ENCODE results near the gene RIPOR2. TPM values are rescaled to one million over a fixed set of nuclear protein-coding genes. Genes with fewer than 3 reads are reported as not detected.

Gene RIPOR2
- total RNA-seq, 1 donor from 2014 or later, result 21.3 TPM

DNA sequence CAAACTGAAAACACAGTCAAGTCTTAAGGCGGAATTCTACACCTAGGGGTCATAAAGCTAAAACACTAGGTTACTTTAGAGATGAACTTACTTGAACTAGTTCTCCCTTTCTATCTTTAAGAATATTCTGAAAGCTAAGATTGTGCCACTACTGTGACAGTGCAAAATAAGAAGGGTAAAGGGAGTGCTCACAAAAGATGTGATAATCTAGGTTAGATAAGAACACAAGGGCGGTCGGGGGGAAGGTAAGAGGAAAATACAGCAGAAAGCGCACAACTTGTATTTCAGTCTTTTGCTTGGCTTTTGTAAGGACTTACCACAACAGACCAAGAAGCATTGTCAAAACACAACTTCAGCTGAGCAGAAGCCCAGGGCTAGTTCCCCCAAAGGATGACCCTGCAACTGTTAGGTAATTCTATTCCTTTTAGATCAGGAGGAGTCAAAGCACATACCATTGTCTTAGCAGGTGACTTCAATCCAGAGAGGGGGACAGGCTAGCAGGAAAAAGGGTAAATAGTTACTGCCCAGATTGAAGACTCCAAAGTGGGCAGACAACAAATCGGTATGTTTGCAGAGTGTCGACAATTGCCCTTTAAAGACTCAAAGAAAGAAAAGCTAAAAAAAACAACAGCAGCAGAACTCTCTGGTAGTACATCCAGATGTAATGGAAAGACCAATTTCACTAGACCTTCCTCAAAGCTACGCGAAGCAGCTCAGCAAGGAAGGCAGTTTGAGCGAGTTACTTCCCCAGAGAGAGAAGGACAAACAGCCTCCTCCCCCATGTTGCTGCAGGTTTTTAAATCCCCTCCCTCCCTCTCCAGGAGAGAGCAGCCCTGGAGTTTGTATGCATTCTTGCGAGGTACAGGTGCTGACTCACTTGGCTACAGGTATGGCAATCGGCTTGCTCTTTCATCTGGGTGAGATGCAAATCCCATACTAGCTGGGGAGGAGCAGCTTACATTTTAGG is 59.0 kb downstream of the RIPOR2 start:
- DNase-seq, result no peak

DNA sequence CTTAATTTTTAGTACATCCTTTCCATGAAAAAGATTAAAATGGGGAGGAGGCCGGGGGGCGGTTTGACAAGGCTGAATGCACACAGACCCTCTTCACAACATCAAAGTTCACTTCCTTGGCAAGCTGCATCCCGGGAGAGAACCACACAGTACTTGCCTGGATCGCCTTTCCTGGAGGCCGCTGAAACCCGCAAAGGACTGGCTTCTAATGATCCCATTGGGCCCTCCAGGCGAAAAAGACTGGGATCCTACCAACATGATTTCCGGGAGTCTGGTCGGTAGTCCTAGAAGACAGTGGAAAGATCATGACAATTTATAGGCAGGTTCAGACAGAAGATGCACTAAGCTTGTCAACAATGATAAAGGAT is 60.2 kb downstream of the RIPOR2 start:
- no peak for DNase-seq

- DNase-seq, result peak; percentile 81
Measured at GRCh38 chr6:24874776-24875533, 60.8 kb downstream of the RIPOR2 start.

GRCh38 chr6:24874128-24874527 is 61.6 kb downstream of the RIPOR2 start:
- no peak for DNase-seq

- no peak for DNase-seq
Measured at GRCh38 chr6:24872779-24873178, 63.0 kb downstream of the RIPOR2 start.

DNA sequence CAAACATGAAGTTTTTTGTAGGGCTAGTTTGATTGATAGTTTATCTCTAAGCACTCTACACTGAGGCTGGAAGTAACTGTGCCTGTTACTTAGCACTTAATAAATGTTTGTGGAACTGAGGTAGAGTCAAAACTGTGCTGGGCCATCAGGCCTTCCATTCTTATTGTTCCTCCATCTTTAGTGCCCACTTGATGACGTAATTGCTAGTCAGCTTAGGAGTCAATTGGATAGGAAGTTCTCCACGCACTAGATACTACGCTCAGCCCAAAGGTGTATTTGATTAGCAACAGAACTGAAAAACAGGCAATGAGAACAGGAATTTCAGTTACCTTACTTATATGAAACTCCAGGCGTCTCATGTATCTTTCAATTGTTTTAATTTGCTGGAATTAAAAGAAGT is 67.0 kb downstream of the RIPOR2 start:
- DNase-seq, result no peak

DNA sequence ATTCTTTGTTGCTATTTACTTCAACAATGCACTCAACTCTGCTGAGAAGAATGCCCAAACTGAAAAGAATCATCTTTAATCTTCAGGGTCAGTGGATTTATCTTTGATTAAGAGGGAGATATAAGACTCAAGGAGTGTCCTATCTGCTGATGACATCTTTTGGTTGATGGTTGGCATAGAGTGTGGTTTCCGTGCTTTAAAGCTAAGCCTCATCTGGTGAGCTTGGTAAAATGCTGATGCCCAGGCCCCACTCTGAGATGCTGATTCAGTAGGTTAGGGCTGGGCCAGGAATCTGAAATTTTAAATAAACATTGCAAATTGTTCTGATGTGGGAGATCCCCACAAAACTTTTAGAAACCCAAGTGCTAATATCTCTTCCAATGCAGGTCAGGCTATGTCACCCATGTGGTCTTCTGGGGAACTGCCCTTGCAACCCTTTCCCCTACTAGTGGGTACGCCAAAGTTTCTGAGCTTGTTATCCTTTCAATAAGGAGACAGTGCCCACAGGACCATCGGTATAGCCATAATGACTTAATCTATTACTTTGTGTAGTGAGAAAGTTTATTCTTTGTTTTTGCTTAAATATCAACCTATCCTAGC is 68.6 kb downstream of the RIPOR2 start:
- DNase-seq, result no peak

DNA sequence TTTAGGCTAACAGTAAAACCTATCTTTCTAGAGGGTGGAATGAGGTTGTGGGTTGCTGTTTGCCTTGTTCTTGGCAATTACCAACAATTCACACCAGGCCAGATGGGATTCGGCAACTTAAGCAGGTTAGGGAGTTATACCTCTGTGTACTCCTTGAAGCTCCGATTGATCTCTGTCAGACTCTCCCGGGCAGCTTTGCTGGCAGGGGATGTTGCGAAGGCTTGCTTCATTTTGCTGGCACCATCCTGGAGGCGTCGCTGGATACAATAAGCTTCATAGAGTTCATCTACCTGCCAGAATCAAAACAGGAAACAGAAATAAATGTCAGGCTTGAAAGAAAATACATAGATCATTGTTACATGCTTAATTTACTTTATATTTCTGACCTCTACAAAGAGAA is 70.6 kb downstream of the RIPOR2 start:
- DNase-seq, result no peak

GRCh38 chr6:24864343-24864742 is 71.4 kb downstream of the RIPOR2 start:
- peak; percentile 78 for DNase-seq

GRCh38 chr6:24861934-24862333 is 73.8 kb downstream of the RIPOR2 start:
- DNase-seq, result no peak

- peak; percentile 27 for DNase-seq
Measured at GRCh38 chr6:24859608-24860200, 76.1 kb downstream of the RIPOR2 start.

GRCh38 chr6:24859132-24859531 is 76.6 kb downstream of the RIPOR2 start:
- no peak for DNase-seq

DNA sequence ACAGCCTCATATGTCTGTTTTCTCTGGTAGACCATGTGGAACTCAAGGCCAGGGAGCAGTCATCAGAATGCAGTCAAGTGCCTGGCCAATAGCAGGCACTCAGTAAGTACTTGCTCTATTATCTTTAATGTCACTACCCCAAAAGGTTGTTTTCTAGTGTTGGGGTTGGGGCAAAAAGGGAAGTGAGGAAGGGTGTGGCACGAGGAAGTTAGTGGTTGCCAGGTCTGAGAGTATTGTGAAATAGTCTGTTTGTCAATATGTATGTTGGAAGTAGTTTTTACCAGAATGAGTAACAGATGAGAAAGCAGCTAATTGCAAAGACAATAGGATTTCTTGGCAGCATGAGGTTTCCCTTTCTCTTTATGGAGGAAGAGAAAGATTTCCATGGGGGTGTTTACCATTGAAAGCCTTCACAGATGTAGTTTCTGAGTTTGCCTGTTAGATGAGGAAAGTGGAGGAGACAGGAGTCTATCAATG is 77.5 kb downstream of the RIPOR2 start:
- peak; percentile 21 for DNase-seq

GRCh38 chr6:24856901-24857670 is 78.7 kb downstream of the RIPOR2 start:
- no peak for DNase-seq

DNA sequence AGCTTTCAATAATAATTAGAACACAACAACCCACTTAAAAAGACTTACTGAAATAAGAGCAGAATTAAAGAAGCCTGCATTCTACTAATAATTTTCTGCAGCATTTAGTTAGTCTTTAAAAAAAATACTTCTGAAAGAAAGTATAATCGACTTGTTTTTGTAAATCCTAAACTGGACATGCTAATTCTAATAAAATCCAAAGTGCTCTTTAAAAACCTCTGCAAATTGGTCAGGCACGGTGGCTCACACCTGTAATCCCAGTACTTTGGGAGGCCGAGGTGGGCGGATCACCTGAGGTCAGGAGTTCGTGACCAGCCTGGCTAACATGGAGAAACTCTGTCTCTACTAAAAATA is 79.5 kb downstream of the RIPOR2 start:
- no peak for DNase-seq

- peak; percentile 88 for DNase-seq
Measured at GRCh38 chr6:24855395-24856245, 80.1 kb downstream of the RIPOR2 start.

GRCh38 chr6:24854077-24854666 is 81.6 kb downstream of the RIPOR2 start:
- peak; percentile 64 for DNase-seq

- no peak for DNase-seq
Measured at GRCh38 chr6:24851086-24851485, 84.7 kb downstream of the RIPOR2 start.

DNA sequence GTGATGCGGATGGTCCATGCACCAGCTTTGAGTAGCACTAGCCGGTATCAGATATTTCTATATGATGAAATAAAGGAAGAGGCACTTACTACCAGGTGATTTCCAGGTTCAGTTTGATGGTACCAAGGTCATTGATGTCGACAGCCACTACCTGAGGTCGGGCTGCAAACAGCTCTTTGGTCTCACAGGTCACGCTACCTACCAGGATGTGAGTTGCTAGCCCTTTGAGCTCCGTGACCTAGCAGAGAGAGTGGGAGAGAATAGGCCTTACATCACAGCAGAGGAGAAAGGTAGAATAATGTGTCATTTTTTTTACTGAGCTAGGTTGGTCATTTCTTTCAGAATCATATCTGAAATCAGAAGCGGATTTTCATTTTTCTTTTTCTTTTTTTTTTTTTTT is 86.0 kb downstream of the RIPOR2 start:
- no peak for DNase-seq

- no peak for DNase-seq
Measured at GRCh38 chr6:24848461-24848860, 87.3 kb downstream of the RIPOR2 start.

Measured in tongue (tissue), 2 donors.